Activated CD4-positive, alpha-beta T cell treated with anti-CD3 and anti-CD28 coated beads, Interleukin-10, Interleukin-2, amounts not matched to agents 100 ng/mL and 50 ng/mL, durations not matched to agents 16 hours and 8 hours (primary cell): ENCODE data around the gene PNCK.

Experiments used
- DNase-seq: peaks from one replicate; pipeline ENCODE4 v3.0.0-alpha.2; 2020

The PNCK gene

DNA sequence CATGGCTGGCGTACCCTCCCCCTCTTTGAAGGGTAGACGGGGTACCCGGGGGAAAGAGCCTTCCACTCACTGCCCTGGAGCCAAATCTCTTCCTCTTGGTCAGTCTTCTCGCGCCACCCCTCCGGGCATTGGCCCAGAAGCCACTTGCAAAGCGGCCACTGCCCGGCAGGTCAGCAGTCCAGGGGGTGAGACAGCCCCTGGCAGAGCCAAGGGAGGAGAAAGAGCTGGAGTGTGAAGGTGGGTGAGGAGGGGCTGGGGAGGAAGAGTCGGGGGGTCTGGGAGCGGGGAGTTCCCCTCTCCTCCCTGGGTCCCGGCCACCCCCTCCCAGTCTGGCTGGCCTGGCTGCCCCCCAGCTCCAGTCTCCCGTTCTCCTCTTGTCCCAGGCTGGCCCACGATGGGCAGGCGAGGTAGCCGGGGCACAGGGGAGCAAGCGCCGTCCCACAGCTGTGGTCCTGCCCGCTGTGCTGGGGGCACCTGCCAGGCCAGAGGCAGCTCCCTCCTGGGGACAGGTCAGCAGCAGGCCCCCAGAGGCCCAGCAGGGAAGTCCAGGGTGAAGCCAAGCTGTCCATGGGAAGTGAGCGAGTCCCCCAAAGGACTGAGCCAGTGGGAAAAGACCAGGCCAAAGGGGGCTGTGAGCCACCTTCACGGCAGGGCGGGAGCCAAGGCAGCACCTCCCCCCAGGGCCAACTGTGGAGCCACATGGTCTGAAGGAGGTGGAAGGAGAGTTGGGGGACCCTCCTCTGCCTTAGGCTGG lies 48.2 kb downstream of the PNCK start:
- no peak for DNase-seq

DNA sequence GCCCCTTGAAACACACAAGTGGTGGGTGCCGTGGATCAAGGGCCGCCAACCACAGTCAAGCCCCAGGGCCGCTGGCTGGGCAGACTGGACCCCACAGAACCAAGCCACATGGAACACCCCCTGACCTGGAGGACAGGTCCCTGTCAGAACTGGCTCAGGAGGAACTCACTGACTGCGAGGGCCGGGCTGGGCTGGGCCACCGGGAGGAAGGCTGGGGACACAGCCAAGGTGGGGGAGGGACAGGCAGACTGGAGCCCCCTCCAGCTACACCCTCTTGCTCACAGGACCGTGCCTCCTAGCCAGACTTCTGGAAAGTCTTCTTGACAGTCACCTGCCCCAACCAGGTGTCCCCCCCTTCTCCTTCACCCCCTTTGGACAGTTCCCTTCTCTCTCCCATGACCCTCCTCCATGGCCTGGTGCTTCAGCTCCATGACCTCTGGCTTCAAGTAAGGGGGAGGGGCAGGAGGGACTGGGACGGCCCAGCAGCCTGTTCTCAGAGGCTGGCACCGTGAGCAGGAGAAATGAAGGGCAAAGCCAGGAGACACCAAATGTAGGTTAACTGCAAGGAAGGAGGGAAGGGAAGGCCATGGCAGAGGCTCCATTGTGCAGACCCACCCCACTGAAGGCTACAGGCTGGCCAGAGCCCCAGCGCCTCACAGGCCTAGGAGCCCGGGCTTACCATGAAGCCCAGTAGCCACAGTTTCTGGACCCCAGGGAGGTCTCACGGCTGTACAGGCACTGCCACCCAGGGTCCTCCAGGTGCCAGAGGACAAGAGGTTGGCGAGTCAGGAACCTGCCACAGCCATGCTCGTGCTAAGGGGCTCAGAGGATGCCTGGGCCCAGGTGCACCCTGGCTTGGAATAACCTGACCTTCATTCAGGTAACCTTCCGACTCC lies 49.2 kb downstream of the PNCK start:
- no peak for DNase-seq

DNA sequence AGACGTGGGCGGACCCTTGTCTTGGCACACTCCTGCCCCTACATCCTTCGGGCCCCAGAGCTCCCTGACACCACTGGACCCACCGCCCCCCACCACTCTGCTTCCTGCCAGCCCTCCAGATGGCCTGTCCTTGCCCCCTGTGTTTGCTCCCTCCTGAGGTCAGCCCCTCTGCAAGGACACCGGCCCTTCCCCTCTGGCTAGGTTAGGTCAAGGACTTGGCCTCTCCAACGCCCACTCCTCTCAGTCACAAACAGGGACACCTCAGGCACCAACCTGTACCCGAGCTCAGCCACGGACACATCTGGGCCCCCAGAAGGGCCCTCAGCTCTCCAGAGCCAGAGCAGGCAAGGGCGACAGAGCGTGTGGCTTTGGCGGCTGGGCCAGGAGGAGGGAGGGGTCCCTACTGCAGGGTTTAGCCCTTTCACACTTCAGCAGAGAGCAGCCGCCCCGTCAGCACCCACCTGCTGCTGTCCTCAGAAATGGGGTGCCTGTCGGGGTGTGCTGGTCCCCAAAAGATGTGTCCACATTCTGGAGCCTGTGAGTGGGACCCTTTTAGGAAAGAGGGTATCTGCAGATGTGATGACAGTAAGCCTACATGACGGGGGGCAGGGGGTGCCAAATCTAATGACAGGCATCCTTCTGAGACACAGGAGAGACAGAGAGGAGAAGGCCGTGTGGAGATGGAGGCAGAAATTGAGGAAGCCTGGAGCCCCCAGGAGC lies 50.1 kb downstream of the PNCK start:
- no peak for DNase-seq

DNA sequence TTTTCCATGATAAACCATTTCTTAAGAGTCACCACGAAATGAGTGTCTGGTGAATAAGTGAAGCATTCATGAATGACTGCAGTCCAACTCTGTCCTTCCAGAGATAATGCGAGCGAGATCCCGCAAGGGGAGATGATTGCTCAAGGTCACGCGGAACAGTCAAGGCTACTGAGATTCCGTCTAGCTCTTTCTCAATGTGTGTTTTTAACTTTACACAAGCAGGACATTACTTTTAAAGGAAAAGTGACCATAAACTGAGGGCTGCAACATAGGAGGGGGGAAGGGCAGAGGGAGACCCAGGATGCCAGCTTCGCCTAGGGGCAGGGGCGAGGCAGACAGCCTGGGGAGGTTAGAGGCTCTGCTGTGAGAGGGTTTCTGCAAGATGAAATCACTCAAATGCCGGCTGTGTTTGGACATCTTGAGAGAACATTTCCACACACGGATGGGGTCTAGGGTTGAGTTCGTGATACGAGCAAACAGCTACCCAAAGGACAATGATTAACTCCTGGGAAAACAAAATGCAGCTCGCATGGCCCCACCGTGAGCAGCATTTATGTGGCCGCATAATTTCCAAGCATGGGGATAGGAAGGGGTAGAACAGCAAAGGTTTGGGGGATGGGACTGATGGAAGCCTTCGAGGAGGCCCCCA lies 50.8 kb downstream of the PNCK start:
- DNase-seq = no peak

DNA sequence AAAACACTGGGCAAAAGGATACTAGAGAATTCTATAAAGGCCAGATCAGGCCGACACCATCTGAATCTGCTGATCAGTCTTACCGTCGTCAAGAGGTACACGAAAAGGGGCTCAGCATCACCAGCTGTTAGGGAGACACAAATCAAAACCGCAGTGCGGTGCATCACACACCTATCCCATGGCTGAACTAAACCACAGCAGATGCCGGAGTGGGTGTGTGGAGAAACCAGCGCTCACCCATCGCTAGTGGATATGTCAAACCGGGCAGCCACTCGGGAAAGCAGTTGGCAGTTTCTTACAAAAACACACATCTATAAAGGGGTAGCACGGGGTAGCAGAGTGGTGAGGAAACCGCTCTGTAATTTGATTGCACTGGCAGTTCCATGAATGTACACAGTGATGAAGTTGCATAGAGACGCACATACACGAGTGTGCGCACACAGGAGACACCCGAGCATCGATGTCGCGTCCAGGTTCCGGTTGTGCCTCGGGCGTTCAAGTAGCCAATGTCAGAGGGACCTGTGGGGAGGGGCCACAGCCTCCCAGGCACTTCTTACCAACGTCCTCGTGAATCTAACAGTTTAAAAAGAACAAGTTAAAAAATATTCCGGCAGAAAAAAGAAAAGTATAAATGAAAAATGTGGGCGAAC lies 51.5 kb downstream of the PNCK start:
- no peak for DNase-seq

DNA sequence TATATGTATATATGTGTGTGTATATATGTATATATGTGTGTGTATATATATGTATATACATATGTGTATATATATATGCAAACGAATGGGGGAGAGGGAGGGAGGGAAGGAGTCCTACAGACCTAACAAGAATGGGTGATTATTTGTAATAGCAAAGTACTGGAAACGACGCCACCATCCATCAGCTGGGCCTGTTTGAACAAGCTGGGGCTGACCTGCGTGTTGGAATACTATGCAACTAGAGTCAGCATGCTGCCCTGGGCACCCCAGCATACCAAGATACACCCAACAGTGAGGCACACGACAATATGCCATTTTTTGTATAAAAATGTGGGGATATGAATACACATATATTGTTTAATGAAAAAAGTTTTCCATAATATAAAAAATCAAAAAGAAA lies 53.0 kb downstream of the PNCK start:
- no peak for DNase-seq
